ENCODE results near the gene MFSD2A. TPM values are rescaled to one million over a fixed set of nuclear protein-coding genes. Genes with fewer than 3 reads are reported as not detected.
A peak's percentile ranks its signal among the peaks of the same experiment; 100 is the strongest.
"Not testable (repeated sequence)": the region's sequence is repeated elsewhere in the genome, so short reads cannot be mapped to it uniquely, and the experiment has no call there.

MFSD2A gene
- polyA plus RNA-seq, 3 donors = 6.8 to 17.9 (median 7.9) TPM

DNA sequence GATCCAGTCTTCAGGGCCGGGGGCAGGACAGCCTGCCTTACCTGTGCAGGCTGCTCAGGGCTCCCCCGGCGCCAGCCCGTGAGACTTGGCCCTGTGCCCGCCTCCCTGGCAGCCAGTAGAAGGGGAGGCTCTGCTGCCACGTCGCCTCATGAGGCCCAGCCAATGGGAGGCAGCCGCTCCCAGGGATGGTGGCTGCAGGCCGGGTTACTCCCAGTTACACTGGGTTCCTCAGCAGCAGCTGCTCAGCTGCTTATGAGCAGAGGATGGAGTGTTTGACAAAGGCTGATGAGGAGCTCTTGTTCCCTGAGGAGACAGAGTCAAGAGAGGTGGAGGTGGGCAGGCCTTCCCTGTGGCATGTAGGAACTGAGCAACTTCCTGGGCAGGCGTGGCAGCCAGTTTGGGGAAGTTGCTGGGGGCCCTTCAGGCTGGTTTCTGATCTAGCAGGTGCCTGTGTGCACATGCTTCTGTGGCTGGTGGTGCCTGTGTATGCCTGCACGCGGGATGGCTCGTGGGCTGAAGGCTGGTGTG is 5.5 kb downstream of the MFSD2A start:
- Histone ChIP-seq H4K20me1 (ENCODE audit: insufficient read depth, low read length) (peaks cover 29% of the 10 kb centered on the region), H3K9ac (ENCODE audit: insufficient read depth, low read length, poor library complexity, severe bottlenecking) (peak overlapping the region; percentile 65), H3K79me2 (ENCODE audit: insufficient read depth, low read length) (peaks cover 61% of the 10 kb centered on the region), H3K36me3 (replicated peaks in 1 of 2; ENCODE audit: control insufficient read depth in 1 of 2, insufficient read depth in 2 of 2, low read length in 2 of 2) (peaks cover 12 to 36% of the 10 kb centered on the region in 2 donors), H3K27ac (ENCODE audit: low read depth in 1 of 2, low read length in 2 of 2) (peak overlapping the region; percentile 74 to 85), H3K4me3 (replicated peaks in 1 of 3; ENCODE audit: low read depth in 2 of 3, low read length in 3 of 3) (peak overlapping the region; percentile 3 to 67 (median 22)), H3K27me3 (ENCODE audit: control insufficient read depth in 2 of 2, insufficient read depth in 2 of 2, low read length in 2 of 2) (no peaks in the 10 kb centered on the region), H3K4me1 (ENCODE audit: control insufficient read depth in 1 of 2, insufficient read depth in 2 of 2, low read length in 2 of 2) (peaks cover 83 to 84% of the 10 kb centered on the region in 2 donors), H3K9me3 (replicated peaks in 1 of 2; ENCODE audit: control insufficient read depth in 1 of 2, insufficient read depth in 1 of 2, low read length in 2 of 2) (no peaks in the 10 kb centered on the region), H2AFZ (ENCODE audit: insufficient read depth, low read depth, low read length, poor library complexity, severe bottlenecking) (peak overlapping the region; percentile 78), H3K4me2 (replicated peaks; ENCODE audit: extremely low read depth, low read length, poor library complexity, severe bottlenecking) (peak overlapping the region; percentile 75)
- Mint-ChIP-seq H3K36me3 (peaks cover 37 to 59% of the 10 kb centered on the region in 2 donors), H3K27me3 (ENCODE audit: low read depth in 3 of 3) (peaks cover 0 to 2% (median 0%) of the 10 kb centered on the region in 3 donors), H3K4me1 (peaks cover 86% of the 10 kb centered on the region), H3K27ac (peak overlapping the region; percentile 83 to 96 (median 92)), H3K4me3 (peak overlapping the region; percentile 56 to 87), H3K9me3 (peaks cover 0 to 2% (median 0%) of the 10 kb centered on the region in 7 donors)
- intact Hi-C loops (cut with micrococcal nuclease) = no loop called here
- DNase-seq = peak; percentile 71 to 85 (median 81)
- WGBS (ENCODE audit: insufficient coverage) = 3% methylated on average over 13 of the region's 13 CpGs
- TF ChIP-seq, protein P1, sequence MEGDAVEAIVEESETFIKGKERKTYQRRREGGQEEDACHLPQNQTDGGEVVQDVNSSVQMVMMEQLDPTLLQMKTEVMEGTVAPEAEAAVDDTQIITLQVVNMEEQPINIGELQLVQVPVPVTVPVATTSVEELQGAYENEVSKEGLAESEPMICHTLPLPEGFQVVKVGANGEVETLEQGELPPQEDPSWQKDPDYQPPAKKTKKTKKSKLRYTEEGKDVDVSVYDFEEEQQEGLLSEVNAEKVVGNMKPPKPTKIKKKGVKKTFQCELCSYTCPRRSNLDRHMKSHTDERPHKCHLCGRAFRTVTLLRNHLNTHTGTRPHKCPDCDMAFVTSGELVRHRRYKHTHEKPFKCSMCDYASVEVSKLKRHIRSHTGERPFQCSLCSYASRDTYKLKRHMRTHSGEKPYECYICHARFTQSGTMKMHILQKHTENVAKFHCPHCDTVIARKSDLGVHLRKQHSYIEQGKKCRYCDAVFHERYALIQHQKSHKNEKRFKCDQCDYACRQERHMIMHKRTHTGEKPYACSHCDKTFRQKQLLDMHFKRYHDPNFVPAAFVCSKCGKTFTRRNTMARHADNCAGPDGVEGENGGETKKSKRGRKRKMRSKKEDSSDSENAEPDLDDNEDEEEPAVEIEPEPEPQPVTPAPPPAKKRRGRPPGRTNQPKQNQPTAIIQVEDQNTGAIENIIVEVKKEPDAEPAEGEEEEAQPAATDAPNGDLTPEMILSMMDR (IDR thresholded peaks at IDR 0.05) = no peak

DNA sequence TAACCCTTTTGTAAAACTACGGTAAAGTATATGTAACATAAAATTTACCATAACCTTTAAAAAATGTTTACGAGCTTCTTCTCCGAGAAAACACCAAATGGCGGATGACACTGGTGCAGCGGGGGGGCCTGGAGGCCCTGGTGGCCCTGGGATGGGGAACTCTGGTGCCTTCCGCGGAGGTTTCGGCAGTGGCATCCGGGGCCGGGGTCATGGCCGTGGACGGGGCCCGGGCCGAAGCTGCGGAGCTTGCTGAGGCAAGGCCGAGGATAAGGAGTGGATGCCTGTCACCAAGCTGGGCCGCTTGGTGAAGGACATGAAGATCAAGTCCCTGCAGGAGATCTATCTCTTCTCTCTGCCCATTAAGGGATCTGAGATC is 7.5 kb downstream of the MFSD2A start:
- no peak overlapping the region for H3K4me3 ChIP-seq (replicated peaks in 1 of 3; ENCODE audit: low read depth in 2 of 3, low read length in 3 of 3)
- Mint-ChIP-seq H3K27me3 (ENCODE audit: low read depth in 3 of 3) (peaks cover 0 to 2% (median 0%) of the 10 kb centered on the region in 3 donors), H3K4me1 (peaks cover 79% of the 10 kb centered on the region), H3K9me3 (peaks cover 0 to 2% (median 0%) of the 10 kb centered on the region in 7 donors), H3K36me3 (peaks cover 50 to 71% of the 10 kb centered on the region in 2 donors), H3K27ac (peak overlapping the region in 1 of 7 donors; percentile 73), H3K4me3 (no peak overlapping the region)
- H3K4me2 ChIP-seq (replicated peaks; ENCODE audit: extremely low read depth, low read length, poor library complexity, severe bottlenecking) = no peak overlapping the region
- no peaks in the 10 kb centered on the region for H3K9me3 ChIP-seq (replicated peaks in 1 of 2; ENCODE audit: control insufficient read depth in 1 of 2, insufficient read depth in 1 of 2, low read length in 2 of 2)
- H3K27me3 ChIP-seq (ENCODE audit: control insufficient read depth in 2 of 2, insufficient read depth in 2 of 2, low read length in 2 of 2) = no peaks in the 10 kb centered on the region
- no peak overlapping the region for H2AFZ ChIP-seq (ENCODE audit: insufficient read depth, low read depth, low read length, poor library complexity, severe bottlenecking)
- intact Hi-C loops (cut with micrococcal nuclease) = no loop called here
- WGBS (ENCODE audit: insufficient coverage) = 100% methylated on average over 9 of the region's 17 CpGs
- H3K9ac ChIP-seq (ENCODE audit: insufficient read depth, low read length, poor library complexity, severe bottlenecking) = no peak overlapping the region
- H4K20me1 ChIP-seq (ENCODE audit: insufficient read depth, low read length) = peaks cover 12% of the 10 kb centered on the region
- TF ChIP-seq, protein P1 (IDR thresholded peaks at IDR 0.05) = no peak
- peaks cover 41% of the 10 kb centered on the region for H3K79me2 ChIP-seq (ENCODE audit: insufficient read depth, low read length)
- no peak for DNase-seq
- peaks cover 65 to 69% of the 10 kb centered on the region in 2 donors for H3K4me1 ChIP-seq (ENCODE audit: control insufficient read depth in 1 of 2, insufficient read depth in 2 of 2, low read length in 2 of 2)
- H3K36me3 ChIP-seq (replicated peaks in 1 of 2; ENCODE audit: control insufficient read depth in 1 of 2, insufficient read depth in 2 of 2, low read length in 2 of 2) = peaks cover 29 to 49% of the 10 kb centered on the region in 2 donors
- H3K27ac ChIP-seq (ENCODE audit: low read depth in 1 of 2, low read length in 2 of 2) = no peak overlapping the region

- WGBS (ENCODE audit: insufficient coverage) = 98% methylated on average over 5 of the region's 13 CpGs
- H2AFZ ChIP-seq (ENCODE audit: insufficient read depth, low read depth, low read length, poor library complexity, severe bottlenecking); H3K27me3 Mint-ChIP-seq (ENCODE audit: low read depth in 3 of 3); H3K9me3 Mint-ChIP-seq; H3K27ac ChIP-seq (ENCODE audit: low read depth in 1 of 2, low read length in 2 of 2); H3K4me2 ChIP-seq (replicated peaks; ENCODE audit: extremely low read depth, low read length, poor library complexity, severe bottlenecking); H4K20me1 ChIP-seq (ENCODE audit: insufficient read depth, low read length); H3K9ac ChIP-seq (ENCODE audit: insufficient read depth, low read length, poor library complexity, severe bottlenecking); H3K4me3 Mint-ChIP-seq; H3K9me3 ChIP-seq (replicated peaks in 1 of 2; ENCODE audit: control insufficient read depth in 1 of 2, insufficient read depth in 1 of 2, low read length in 2 of 2); H3K27me3 ChIP-seq (ENCODE audit: control insufficient read depth in 2 of 2, insufficient read depth in 2 of 2, low read length in 2 of 2); H3K4me3 ChIP-seq (replicated peaks in 1 of 3; ENCODE audit: low read depth in 2 of 3, low read length in 3 of 3); DNase-seq; intact Hi-C loops (cut with micrococcal nuclease): not testable (repeated sequence)
- H3K4me1 Mint-ChIP-seq = peaks cover 79% of the 10 kb centered on the region
- H3K4me1 ChIP-seq (ENCODE audit: control insufficient read depth in 1 of 2, insufficient read depth in 2 of 2, low read length in 2 of 2) = peaks cover 64 to 69% of the 10 kb centered on the region in 2 donors
- peaks cover 35 to 52% of the 10 kb centered on the region in 2 donors for H3K36me3 ChIP-seq (replicated peaks in 1 of 2; ENCODE audit: control insufficient read depth in 1 of 2, insufficient read depth in 2 of 2, low read length in 2 of 2)
- H3K79me2 ChIP-seq (ENCODE audit: insufficient read depth, low read length) = peaks cover 36% of the 10 kb centered on the region
- peaks cover 53 to 72% of the 10 kb centered on the region in 2 donors for H3K36me3 Mint-ChIP-seq
- peak overlapping the region in 1 of 7 donors; percentile 13 for H3K27ac Mint-ChIP-seq
Observed at GRCh38 chr1:39962964-39963363, 8.0 kb downstream of the MFSD2A start.
